ENCODE results near the gene TACR1.
A peak's percentile ranks its signal among the peaks of the same experiment; 100 is the strongest.

Gene TACR1

DNA sequence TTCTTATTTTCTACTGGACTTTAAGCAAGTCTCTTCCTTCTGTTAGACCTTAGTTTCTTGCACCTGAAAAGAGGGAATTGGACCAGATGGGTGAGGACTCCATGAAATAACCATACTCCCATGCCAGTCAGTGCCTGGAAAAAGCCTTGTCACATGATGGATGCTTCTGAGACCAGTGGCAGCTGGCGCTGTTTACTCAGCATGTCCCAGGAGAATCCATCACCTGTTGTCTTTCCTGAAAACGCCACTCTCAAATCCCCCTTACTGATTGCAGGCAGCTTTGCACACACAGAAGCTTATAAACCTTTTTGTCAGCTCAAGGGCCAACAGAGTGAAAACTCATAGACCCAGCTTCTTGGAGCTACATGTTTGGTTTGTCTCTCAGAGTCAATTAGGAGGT is 123.2 kb downstream of the TACR1 start:
- H3K4me3 Mint-ChIP-seq, result peak overlapping the region in 1 of 3 experiments; percentile 19
- H3K27ac Mint-ChIP-seq, result peak overlapping the region; percentile 39 to 74 (median 70)
- H3K27me3 Mint-ChIP-seq (ENCODE audit: low read depth), result no peaks in the 10 kb centered on the region
- no peaks in the 10 kb centered on the region for H3K36me3 Mint-ChIP-seq (ENCODE audit: low read depth)
- H3K9me3 Mint-ChIP-seq, result no peaks in the 10 kb centered on the region
- H3K4me1 Mint-ChIP-seq, result peaks cover 46% of the 10 kb centered on the region
- TF ChIP-seq CTCF (IDR thresholded peaks at IDR 0.05; ENCODE audit: unreplicated experiment in 3 of 3), result no peak

DNA sequence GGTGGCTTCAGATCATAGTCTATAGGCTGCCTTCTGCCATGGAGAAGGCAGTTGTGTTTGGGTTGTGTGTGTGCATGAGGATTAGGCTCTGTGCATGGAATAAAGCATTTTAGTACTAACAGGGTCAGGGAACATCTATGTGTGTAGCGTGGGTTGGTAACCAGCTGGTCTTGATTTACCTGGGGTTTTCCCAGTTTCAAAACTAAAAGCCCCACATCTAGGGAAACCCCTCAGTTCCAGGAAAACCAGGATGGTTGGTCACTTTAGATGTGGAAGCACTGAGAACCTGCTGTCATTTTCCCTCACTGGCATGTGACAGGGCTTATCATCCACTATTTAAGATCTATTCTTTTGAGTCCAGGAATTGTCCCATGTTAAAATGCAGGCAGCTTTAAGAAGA is 124.6 kb downstream of the TACR1 start:
- Mint-ChIP-seq H3K36me3 (ENCODE audit: low read depth) (no peaks in the 10 kb centered on the region), H3K27me3 (ENCODE audit: low read depth) (no peaks in the 10 kb centered on the region), H3K4me3 (no peak overlapping the region), H3K27ac (peak overlapping the region in 1 of 3 experiments; percentile 16), H3K9me3 (no peaks in the 10 kb centered on the region), H3K4me1 (peaks cover 46% of the 10 kb centered on the region)
- no peak for TF ChIP-seq CTCF (IDR thresholded peaks at IDR 0.05; ENCODE audit: unreplicated experiment in 3 of 3)

- Mint-ChIP-seq H3K4me3 (no peak overlapping the region), H3K36me3 (ENCODE audit: low read depth) (no peaks in the 10 kb centered on the region), H3K27me3 (ENCODE audit: low read depth) (no peaks in the 10 kb centered on the region), H3K4me1 (peaks cover 42% of the 10 kb centered on the region), H3K27ac (peak overlapping the region in 2 of 3 experiments; percentile 16 to 59), H3K9me3 (no peaks in the 10 kb centered on the region)
- no peak for TF ChIP-seq CTCF (IDR thresholded peaks at IDR 0.05; ENCODE audit: unreplicated experiment in 3 of 3)
Observed at GRCh38 chr2:75074228-75074627, 125.1 kb downstream of the TACR1 start.

- H3K27ac Mint-ChIP-seq, result peak overlapping the region in 1 of 3 experiments; percentile 36
- no peaks in the 10 kb centered on the region for H3K27me3 Mint-ChIP-seq (ENCODE audit: low read depth)
- no peak overlapping the region for H3K4me3 Mint-ChIP-seq
- H3K4me1 Mint-ChIP-seq, result peaks cover 41% of the 10 kb centered on the region
- TF ChIP-seq CTCF (IDR thresholded peaks at IDR 0.05; ENCODE audit: unreplicated experiment in 3 of 3), result no peak
- H3K9me3 Mint-ChIP-seq, result no peaks in the 10 kb centered on the region
- H3K36me3 Mint-ChIP-seq (ENCODE audit: low read depth), result no peaks in the 10 kb centered on the region
Observed at GRCh38 chr2:75071766-75072165, 127.6 kb downstream of the TACR1 start.

DNA sequence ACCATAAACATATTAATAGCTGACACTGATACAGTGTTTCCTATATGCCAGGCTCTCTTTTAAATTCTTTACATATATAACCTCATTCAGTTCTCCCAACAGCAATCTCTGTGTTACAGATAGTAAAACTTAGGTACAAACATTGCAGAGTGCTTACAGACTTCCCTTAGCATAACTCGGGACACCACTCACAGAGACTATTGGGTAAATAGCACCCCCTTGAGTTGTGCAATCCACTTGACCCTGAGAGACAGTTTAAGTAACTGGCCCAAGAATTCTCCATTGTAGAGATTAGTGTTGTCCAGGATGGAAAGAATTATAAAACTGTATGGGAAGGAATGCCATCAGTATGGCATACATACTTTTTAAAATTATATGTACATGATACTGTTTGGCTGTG is 130.8 kb downstream of the TACR1 start:
- H3K4me3 Mint-ChIP-seq, result no peak overlapping the region
- no peak for TF ChIP-seq CTCF (IDR thresholded peaks at IDR 0.05; ENCODE audit: unreplicated experiment in 3 of 3)
- no peaks in the 10 kb centered on the region for H3K27me3 Mint-ChIP-seq (ENCODE audit: low read depth)
- peaks cover 32% of the 10 kb centered on the region for H3K4me1 Mint-ChIP-seq
- H3K27ac Mint-ChIP-seq, result no peak overlapping the region
- H3K9me3 Mint-ChIP-seq, result no peaks in the 10 kb centered on the region
- no peaks in the 10 kb centered on the region for H3K36me3 Mint-ChIP-seq (ENCODE audit: low read depth)

DNA sequence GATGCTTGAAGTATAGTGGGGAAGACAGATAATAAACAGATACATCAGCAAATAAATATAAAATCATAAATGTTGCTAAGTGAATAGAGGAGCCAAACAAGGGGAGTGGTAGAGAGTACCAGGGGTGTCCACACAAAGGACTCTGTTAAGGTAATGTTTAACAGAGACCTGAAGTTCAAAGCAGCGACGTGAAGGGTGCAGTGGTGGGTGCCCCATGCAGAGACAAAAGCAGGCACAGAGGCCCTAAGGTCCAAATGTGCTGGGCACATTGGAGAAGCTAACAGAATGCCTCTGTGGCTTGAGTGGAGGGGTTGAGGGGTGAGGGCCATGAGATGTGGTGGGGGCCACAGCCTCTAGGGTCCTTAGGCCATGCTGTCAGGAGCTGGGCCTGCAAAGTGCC is 131.8 kb downstream of the TACR1 start:
- H3K9me3 Mint-ChIP-seq, result no peaks in the 10 kb centered on the region
- TF ChIP-seq CTCF (IDR thresholded peaks at IDR 0.05; ENCODE audit: unreplicated experiment in 3 of 3), result no peak
- peaks cover 25% of the 10 kb centered on the region for H3K4me1 Mint-ChIP-seq
- no peaks in the 10 kb centered on the region for H3K36me3 Mint-ChIP-seq (ENCODE audit: low read depth)
- no peak overlapping the region for H3K4me3 Mint-ChIP-seq
- no peak overlapping the region for H3K27ac Mint-ChIP-seq
- H3K27me3 Mint-ChIP-seq (ENCODE audit: low read depth), result no peaks in the 10 kb centered on the region

Data from nephron (organoid).